Activated naive CD4-positive, alpha-beta T cell treated with anti-CD3 and anti-CD28 coated beads, Interleukin-2, amount 10 ng/mL, durations not matched to agents 7 days and 5 days (primary cell): ENCODE data around the gene CCNT2.
"Not testable (repeated sequence)": the region's sequence is repeated elsewhere in the genome, so short reads cannot be mapped to it uniquely, and the experiment has no call there.

ENCODE experiments used
- CTCF ChIA-PET: fragments of 350-600 bp; sonication (Branson Sonifier 250); formaldehyde crosslinking; loops from one replicate; lab custom pipeline; 2021; ENCODE audit warnings: antibody characterized with exemption; lab: Charles Lee
- DNase-seq: peaks from one replicate; pipeline ENCODE4 v3.0.0-alpha.2; 2020
- H3K27ac Mint-ChIP-seq: one replicate; pipeline ENCODE4 v1.8.0; 2021; ENCODE audit warnings: mild to moderate bottlenecking, moderate library complexity, mixed read lengths
- H3K27me3 Mint-ChIP-seq: one replicate; pipeline ENCODE4 v1.8.0; 2021; ENCODE audit warnings: mild to moderate bottlenecking, mixed read lengths
- H3K36me3 Mint-ChIP-seq: one replicate; pipeline ENCODE4 v1.8.0; 2021; ENCODE audit warnings: mixed read lengths
- H3K4me1 Mint-ChIP-seq: one replicate; pipeline ENCODE4 v1.8.0; 2021; ENCODE audit warnings: mixed read lengths
- H3K4me3 Mint-ChIP-seq: one replicate; pipeline ENCODE4 v1.8.0; 2021; ENCODE audit warnings: mild to moderate bottlenecking, moderate library complexity, mixed read lengths
- H3K9me3 Mint-ChIP-seq: one replicate; pipeline ENCODE4 v1.8.0; 2021; ENCODE audit warnings: mixed read lengths

Gene CCNT2

DNA sequence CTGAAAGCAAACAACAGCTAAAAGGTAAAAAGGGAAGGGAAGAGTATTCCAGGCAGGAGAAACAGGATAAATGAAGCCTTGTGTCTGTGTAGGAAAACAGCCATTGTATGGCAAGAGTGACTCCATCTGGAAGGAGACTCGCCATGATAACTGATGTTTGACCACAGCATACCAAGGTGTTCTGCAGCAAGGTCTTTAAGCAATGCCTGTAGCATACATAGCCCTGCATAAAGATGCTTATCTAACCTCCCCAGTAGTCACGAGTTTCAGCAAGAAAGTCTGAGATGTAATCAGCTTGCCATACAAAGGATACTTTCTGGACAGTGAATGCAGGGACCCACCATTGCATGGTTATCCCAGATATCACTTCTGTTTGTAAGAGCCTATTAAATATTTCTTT lies 11.9 kb upstream of the CCNT2 start:
- CTCF ChIA-PET: no interaction called here
- Mint-ChIP-seq H3K4me1 (no peaks in the 10 kb centered on the region), H3K9me3 (peaks cover 6% of the 10 kb centered on the region)

DNA sequence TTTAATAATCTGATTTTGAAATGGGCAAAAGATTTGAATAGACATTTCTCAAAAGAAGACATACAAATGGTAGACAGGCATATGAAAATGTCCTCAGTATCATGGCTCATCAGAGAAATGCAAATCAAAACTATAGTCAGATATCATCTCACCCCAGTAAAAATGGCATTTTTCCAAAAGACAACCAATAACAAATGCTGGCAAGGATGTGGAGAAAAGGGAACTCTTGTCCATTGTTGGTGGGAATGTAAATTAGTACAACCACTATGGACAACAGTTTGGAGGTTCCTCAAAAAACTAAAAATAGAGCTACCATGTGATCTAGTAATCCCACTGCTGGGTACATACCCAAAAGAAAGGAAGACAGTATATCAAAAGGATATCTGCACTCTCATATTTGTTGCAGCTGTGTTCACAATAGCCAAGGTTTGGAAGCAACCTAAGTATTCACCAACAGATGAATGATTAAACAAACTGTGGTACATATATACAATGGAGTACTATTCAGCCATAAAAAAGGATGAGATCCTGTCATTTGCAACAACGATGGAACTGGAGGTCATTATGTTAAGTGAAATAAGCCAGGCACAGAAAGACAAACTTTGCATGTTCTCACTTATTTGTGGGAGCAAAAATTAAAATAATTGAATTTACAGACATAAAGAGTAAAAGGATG lies 11.0 kb upstream of the CCNT2 start:
- DNase-seq, CTCF ChIA-PET, H3K9me3 Mint-ChIP-seq, H3K4me3 Mint-ChIP-seq, H3K36me3 Mint-ChIP-seq, H3K4me1 Mint-ChIP-seq, H3K27me3 Mint-ChIP-seq, H3K27ac Mint-ChIP-seq: not testable (repeated sequence)

More for the DNA sequence above, 11.9 kb upstream of the CCNT2 start:
- no peak for DNase-seq
- peaks cover 4% of the 10 kb centered on the region for H3K27me3 Mint-ChIP-seq
- no peak overlapping the region for H3K4me3 Mint-ChIP-seq
- H3K27ac Mint-ChIP-seq: no peak overlapping the region
- H3K36me3 Mint-ChIP-seq: no peaks in the 10 kb centered on the region

GRCh38 chr2:134910763-134911399 lies 7.7 kb upstream of the CCNT2 start:
- Mint-ChIP-seq H3K36me3 (no peaks in the 10 kb centered on the region), H3K27ac (no peak overlapping the region), H3K9me3 (peaks cover 8% of the 10 kb centered on the region), H3K4me3 (no peak overlapping the region), H3K27me3 (peaks cover 14% of the 10 kb centered on the region), H3K4me1 (no peaks in the 10 kb centered on the region)
- CTCF ChIA-PET: no interaction called here
- DNase-seq: no peak

- H3K27ac Mint-ChIP-seq: no peak overlapping the region
- no peaks in the 10 kb centered on the region for H3K4me1 Mint-ChIP-seq
- H3K36me3 Mint-ChIP-seq: no peaks in the 10 kb centered on the region
- CTCF ChIA-PET: no interaction called here
- no peak for DNase-seq
- peaks cover 8% of the 10 kb centered on the region for H3K9me3 Mint-ChIP-seq
- peaks cover 14% of the 10 kb centered on the region for H3K27me3 Mint-ChIP-seq
- no peak overlapping the region for H3K4me3 Mint-ChIP-seq
Observed at GRCh38 chr2:134911400-134911785, 7.2 kb upstream of the CCNT2 start.

DNA sequence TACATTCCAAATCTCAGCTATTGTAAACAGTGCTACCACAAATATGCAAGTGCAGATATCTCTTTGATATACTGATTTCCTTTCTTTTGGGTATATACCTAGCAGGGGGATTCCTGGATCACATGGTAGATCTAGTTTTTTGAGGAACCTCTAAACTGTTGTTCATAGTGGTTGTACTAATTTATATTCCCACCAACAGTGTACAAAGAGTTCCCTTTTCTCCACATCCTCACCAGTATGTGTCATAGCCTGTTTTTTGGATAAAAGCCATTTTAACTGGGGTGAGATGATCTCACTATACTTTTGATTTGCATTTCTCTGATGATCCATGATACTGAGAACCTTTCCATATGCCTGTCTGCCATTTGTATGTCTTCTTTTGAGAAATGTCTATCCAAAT lies 6.3 kb upstream of the CCNT2 start:
- Mint-ChIP-seq H3K9me3 (peaks cover 7% of the 10 kb centered on the region), H3K4me1 (peaks cover 7% of the 10 kb centered on the region), H3K27ac (no peak overlapping the region), H3K27me3 (peaks cover 10% of the 10 kb centered on the region), H3K36me3 (no peaks in the 10 kb centered on the region), H3K4me3 (no peak overlapping the region)
- CTCF ChIA-PET: no interaction called here
- no peak for DNase-seq

DNA sequence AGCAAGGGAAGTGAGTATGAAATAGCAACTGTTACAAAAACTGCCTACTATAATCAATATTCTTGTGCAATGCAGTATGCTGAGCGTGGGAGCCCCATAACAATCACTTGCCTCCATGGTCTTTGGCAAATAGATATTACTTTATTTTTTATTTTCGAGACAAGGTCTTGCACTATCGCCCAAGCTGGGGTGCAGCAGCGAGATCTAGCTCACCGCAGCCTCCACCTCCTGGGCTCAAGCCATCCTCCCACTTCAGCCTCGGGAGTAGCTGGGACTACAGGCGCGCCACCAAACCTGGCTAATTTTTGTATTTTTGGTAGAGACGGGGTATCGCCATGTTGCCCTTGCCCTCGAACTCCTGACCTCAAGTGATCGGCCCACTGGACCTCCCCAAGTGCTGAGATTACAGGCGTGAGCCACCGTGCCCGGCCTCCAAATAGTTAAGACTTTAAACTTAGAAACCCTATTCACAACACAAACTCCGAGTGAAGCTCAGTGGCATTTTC lies 1.2 kb upstream of the CCNT2 start:
- Mint-ChIP-seq H3K4me3 (peak overlapping the region; percentile 89), H3K36me3 (peaks cover 16% of the 10 kb centered on the region), H3K9me3 (peaks cover 1% of the 10 kb centered on the region), H3K27ac (peak overlapping the region; percentile 100), H3K4me1 (peaks cover 26% of the 10 kb centered on the region), H3K27me3 (peaks cover 16% of the 10 kb centered on the region)
- CTCF ChIA-PET: interaction anchor here (1.3 kb wide), 1 partner anchor 466 kb away, joined by 3 read pairs; no protein-coding TSS in a partner anchor
- DNase-seq: peak; percentile 29

DNA sequence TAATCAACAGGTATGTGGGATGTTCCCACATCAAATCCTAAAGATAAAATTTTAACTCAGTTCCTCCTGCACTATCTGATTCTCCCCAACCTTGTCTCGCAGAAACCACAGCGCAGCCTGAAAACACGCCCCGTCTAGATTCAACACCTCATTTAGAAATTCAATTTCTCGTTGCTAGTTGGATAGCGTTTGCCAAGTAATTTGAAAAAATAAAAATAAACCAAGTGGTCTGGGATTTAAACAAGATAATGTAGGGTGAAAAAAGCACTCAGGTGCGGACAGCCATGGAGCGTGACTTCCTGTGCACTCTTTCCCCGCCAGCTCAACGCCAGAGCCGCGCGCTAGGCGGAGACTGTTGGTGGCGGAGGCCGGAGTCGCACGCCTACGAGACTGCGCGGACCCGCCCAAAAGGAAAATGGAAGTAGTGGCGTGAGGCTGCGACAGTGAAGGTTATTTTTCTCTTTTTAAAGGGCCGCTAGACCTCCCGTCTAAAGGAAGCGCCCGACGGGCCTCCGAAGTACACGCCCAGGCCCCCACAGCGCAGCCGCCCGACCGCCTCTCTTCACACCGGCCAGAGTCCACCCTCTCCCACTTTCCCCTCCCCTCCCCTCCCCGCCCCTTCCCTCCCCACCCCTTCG lies 615 bp upstream of the CCNT2 start:
- CTCF ChIA-PET: interaction anchor here (1.3 kb wide), 1 partner anchor 467 kb away, joined by 3 read pairs; no protein-coding TSS in a partner anchor
- peak; percentile 92 for DNase-seq
- Mint-ChIP-seq H3K27ac (peak overlapping the region; percentile 100), H3K36me3 (peaks cover 19% of the 10 kb centered on the region), H3K9me3 (peaks cover 1% of the 10 kb centered on the region), H3K27me3 (peaks cover 12% of the 10 kb centered on the region), H3K4me1 (peaks cover 30% of the 10 kb centered on the region), H3K4me3 (peak overlapping the region; percentile 89)

- Mint-ChIP-seq H3K27me3 (peaks cover 6% of the 10 kb centered on the region), H3K27ac (peak overlapping the region; percentile 100), H3K4me3 (peak overlapping the region; percentile 89), H3K4me1 (peaks cover 36% of the 10 kb centered on the region), H3K9me3 (no peaks in the 10 kb centered on the region), H3K36me3 (peaks cover 22% of the 10 kb centered on the region)
- DNase-seq: peak; percentile 68
- CTCF ChIA-PET: no interaction called here
Observed at GRCh38 chr2:134919341-134920210, 954 bp downstream of the CCNT2 start.

DNA sequence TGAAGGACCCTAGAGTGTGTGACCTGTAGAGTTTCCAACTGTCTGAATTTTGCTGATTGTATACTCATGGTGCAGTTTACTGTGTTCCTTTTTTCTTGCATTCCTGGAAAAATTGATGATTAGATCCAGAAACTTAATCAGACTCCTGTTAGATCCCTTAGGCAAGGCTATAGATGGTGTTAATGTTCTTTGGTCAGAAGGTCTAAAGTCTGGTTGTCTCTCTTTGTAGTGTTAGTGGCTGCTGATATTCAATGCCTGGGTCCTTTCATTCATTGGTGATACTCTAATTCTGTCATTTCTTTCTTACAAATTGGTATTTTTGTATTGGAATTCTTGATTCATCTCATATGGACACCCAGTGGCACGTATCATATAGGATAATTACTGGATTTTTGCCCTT lies 6.3 kb downstream of the CCNT2 start:
- Mint-ChIP-seq H3K27ac (no peak overlapping the region), H3K4me1 (peaks cover 47% of the 10 kb centered on the region), H3K27me3 (no peaks in the 10 kb centered on the region), H3K4me3 (no peak overlapping the region), H3K9me3 (no peaks in the 10 kb centered on the region), H3K36me3 (peaks cover 29% of the 10 kb centered on the region)
- no peak for DNase-seq
- CTCF ChIA-PET: no interaction called here

DNA sequence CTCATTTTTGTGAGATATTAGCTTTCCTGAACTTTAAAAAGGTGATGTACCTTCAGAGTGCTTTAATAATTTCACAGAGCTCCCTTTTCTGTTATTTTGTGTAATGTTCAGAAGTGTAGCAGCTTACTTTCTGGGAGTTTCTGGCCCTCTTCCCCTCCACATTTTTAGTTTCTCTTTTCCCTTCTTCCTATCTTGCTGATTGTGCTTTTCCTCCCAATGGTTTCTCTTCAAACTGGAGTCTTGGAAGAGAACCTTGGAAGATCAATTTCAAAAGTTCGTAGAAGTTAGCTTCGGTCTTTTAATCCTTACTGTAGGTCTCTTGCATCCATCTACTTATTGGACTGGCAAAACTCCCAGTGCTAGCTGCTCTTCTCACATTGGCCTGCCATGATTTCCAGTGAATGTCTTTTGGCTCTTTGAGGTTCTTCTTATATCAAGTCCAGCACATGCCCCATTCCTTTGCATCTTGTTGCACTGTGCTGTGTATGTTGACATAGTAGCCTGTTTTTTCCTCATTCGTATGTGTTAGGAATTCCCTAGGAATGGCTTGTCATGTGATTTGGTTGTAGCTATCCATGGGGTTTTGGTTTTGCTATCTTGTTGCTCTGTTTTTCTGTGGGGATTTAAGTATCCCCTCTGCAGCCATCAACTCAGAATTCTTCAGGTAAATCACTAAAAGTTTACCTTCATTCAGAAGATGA lies 7.8 kb downstream of the CCNT2 start:
- CTCF ChIA-PET: no interaction called here
- Mint-ChIP-seq H3K27ac (no peak overlapping the region), H3K4me1 (peaks cover 45% of the 10 kb centered on the region), H3K4me3 (no peak overlapping the region), H3K27me3 (no peaks in the 10 kb centered on the region), H3K36me3 (peaks cover 31% of the 10 kb centered on the region), H3K9me3 (no peaks in the 10 kb centered on the region)
- DNase-seq: no peak

DNA sequence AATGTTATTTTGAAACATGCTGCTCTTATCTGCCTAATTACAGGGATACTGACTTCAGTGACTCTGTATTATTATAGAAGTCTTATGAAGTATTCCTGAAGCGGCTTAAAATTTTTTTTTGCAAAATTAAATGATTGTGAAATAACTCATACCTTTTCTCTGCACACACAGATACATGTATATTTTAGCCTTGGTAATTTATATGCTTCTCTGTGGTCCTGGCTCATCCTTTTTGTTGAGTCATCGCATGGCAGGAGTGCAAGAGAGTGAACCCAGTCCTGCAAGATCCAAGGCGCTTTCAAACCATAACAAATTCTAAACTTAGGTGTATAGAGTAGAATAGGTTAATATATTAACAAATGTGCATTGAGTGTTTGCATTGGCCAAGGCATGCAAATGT lies 8.6 kb downstream of the CCNT2 start:
- H3K27me3 Mint-ChIP-seq: no peaks in the 10 kb centered on the region
- peaks cover 43% of the 10 kb centered on the region for H3K4me1 Mint-ChIP-seq
- CTCF ChIA-PET: no interaction called here
- H3K4me3 Mint-ChIP-seq: no peak overlapping the region
- DNase-seq: no peak
- peaks cover 34% of the 10 kb centered on the region for H3K36me3 Mint-ChIP-seq
- no peaks in the 10 kb centered on the region for H3K9me3 Mint-ChIP-seq
- H3K27ac Mint-ChIP-seq: no peak overlapping the region

GRCh38 chr2:134932864-134933526 lies 14.4 kb downstream of the CCNT2 start:
- Mint-ChIP-seq H3K27ac (no peak overlapping the region), H3K36me3 (peaks cover 32% of the 10 kb centered on the region), H3K9me3 (no peaks in the 10 kb centered on the region), H3K4me1 (peaks cover 31% of the 10 kb centered on the region), H3K27me3 (no peaks in the 10 kb centered on the region), H3K4me3 (no peak overlapping the region)
- no peak for DNase-seq
- CTCF ChIA-PET: no interaction called here

DNA sequence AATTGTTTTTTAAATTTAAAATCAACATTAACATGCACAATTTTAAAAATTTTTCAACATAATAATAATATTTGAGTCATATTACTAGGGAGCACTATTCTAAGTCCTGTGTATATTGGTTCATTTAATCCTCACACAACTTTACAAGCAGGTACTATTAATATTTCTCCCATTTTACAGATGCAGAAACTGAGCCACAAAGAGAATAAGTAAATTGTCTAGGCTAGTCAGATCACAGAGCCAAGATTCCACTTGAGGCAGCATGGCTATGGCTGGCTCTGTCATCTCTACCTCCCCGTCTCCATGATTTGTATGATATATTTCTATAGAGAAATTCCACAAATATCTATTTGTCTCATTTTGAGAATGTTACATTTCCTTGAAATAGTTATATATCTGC lies 15.1 kb downstream of the CCNT2 start:
- peaks cover 35% of the 10 kb centered on the region for H3K4me1 Mint-ChIP-seq
- CTCF ChIA-PET: no interaction called here
- no peak overlapping the region for H3K4me3 Mint-ChIP-seq
- H3K9me3 Mint-ChIP-seq: no peaks in the 10 kb centered on the region
- no peak for DNase-seq
- H3K27me3 Mint-ChIP-seq: no peaks in the 10 kb centered on the region
- no peak overlapping the region for H3K27ac Mint-ChIP-seq
- peaks cover 34% of the 10 kb centered on the region for H3K36me3 Mint-ChIP-seq
